Rectal smooth muscle tissue (tissue), 1 donor: ENCODE data around the gene CALML6.
"Not testable (repeated sequence)": the region's sequence is repeated elsewhere in the genome, so short reads cannot be mapped to it uniquely, and the experiment has no call there.

Experiments used
- H3K27ac ChIP-seq: one replicate; pipeline ENCODE4 v1.7.0; 2013; ENCODE audit warnings: low read depth, low read length, inconsistent platforms
- H3K27me3 ChIP-seq: one replicate; pipeline ENCODE4 v1.7.0; 2013; ENCODE audit warnings: low read length; ENCODE audit not compliant: control insufficient read depth, insufficient read depth
- H3K36me3 ChIP-seq: one replicate; pipeline ENCODE4 v1.7.0; 2013; ENCODE audit warnings: low read length; ENCODE audit not compliant: control insufficient read depth, insufficient read depth
- H3K4me1 ChIP-seq: one replicate; pipeline ENCODE4 v1.7.0; 2013; ENCODE audit warnings: low read length; ENCODE audit not compliant: control insufficient read depth, insufficient read depth
- H3K4me3 ChIP-seq: one replicate; pipeline ENCODE4 v1.7.0; 2013; ENCODE audit warnings: low read length
- H3K9ac ChIP-seq: one replicate; pipeline ENCODE4 v1.7.0; 2013; ENCODE audit warnings: low read length

Gene CALML6

GRCh38 chr1:1926346-1926811 lies 11.3 kb downstream of the CALML6 start:
- Histone ChIP-seq H3K9ac (no peak overlapping the region), H3K36me3 (no peaks in the 10 kb centered on the region), H3K4me1 (no peaks in the 10 kb centered on the region), H3K4me3 (no peak overlapping the region), H3K27ac (no peak overlapping the region), H3K27me3 (no peaks in the 10 kb centered on the region)

- Histone ChIP-seq H3K36me3 (no peaks in the 10 kb centered on the region), H3K4me1 (no peaks in the 10 kb centered on the region), H3K4me3 (no peak overlapping the region), H3K27ac (no peak overlapping the region), H3K27me3 (no peaks in the 10 kb centered on the region), H3K9ac (no peak overlapping the region)
Observed at GRCh38 chr1:1926886-1927660, 12.0 kb downstream of the CALML6 start.

GRCh38 chr1:1927751-1928150 lies 12.7 kb downstream of the CALML6 start:
- no peaks in the 10 kb centered on the region for H3K36me3 ChIP-seq
- H3K9ac ChIP-seq: no peak overlapping the region
- H3K4me3 ChIP-seq: no peak overlapping the region
- no peak overlapping the region for H3K27ac ChIP-seq
- H3K4me1 ChIP-seq: no peaks in the 10 kb centered on the region
- no peaks in the 10 kb centered on the region for H3K27me3 ChIP-seq

GRCh38 chr1:1928231-1929101 lies 13.4 kb downstream of the CALML6 start:
- no peak overlapping the region for H3K4me3 ChIP-seq
- H3K27me3 ChIP-seq: no peaks in the 10 kb centered on the region
- no peaks in the 10 kb centered on the region for H3K36me3 ChIP-seq
- no peak overlapping the region for H3K27ac ChIP-seq
- H3K9ac ChIP-seq: no peak overlapping the region
- no peaks in the 10 kb centered on the region for H3K4me1 ChIP-seq

GRCh38 chr1:1929102-1929638 lies 14.1 kb downstream of the CALML6 start:
- no peak overlapping the region for H3K9ac ChIP-seq
- H3K4me1 ChIP-seq: no peaks in the 10 kb centered on the region
- no peak overlapping the region for H3K4me3 ChIP-seq
- no peaks in the 10 kb centered on the region for H3K27me3 ChIP-seq
- H3K27ac ChIP-seq: no peak overlapping the region
- no peaks in the 10 kb centered on the region for H3K36me3 ChIP-seq

- no peaks in the 10 kb centered on the region for H3K4me1 ChIP-seq
- H3K27ac ChIP-seq: no peak overlapping the region
- H3K36me3 ChIP-seq: no peaks in the 10 kb centered on the region
- H3K9ac ChIP-seq: no peak overlapping the region
- no peaks in the 10 kb centered on the region for H3K27me3 ChIP-seq
- no peak overlapping the region for H3K4me3 ChIP-seq
Observed at GRCh38 chr1:1929639-1930545, 14.8 kb downstream of the CALML6 start.

GRCh38 chr1:1934848-1935247 lies 19.8 kb downstream of the CALML6 start:
- not testable (repeated sequence) for H3K4me3 ChIP-seq, H3K36me3 ChIP-seq, H3K4me1 ChIP-seq, H3K27me3 ChIP-seq, H3K9ac ChIP-seq, H3K27ac ChIP-seq

GRCh38 chr1:1937061-1937460 lies 22.0 kb downstream of the CALML6 start:
- Histone ChIP-seq H3K36me3 (no peaks in the 10 kb centered on the region), H3K4me1 (no peaks in the 10 kb centered on the region), H3K9ac (no peak overlapping the region), H3K27ac (no peak overlapping the region), H3K4me3 (no peak overlapping the region), H3K27me3 (no peaks in the 10 kb centered on the region)

GRCh38 chr1:1937549-1938275 lies 22.7 kb downstream of the CALML6 start:
- Histone ChIP-seq H3K4me1 (no peaks in the 10 kb centered on the region), H3K36me3 (no peaks in the 10 kb centered on the region), H3K4me3 (no peak overlapping the region), H3K27ac (no peak overlapping the region), H3K9ac (no peak overlapping the region), H3K27me3 (peaks cover 4% of the 10 kb centered on the region)

- Histone ChIP-seq H3K9ac (no peak overlapping the region), H3K4me3 (no peak overlapping the region), H3K36me3 (no peaks in the 10 kb centered on the region), H3K27me3 (peaks cover 5% of the 10 kb centered on the region), H3K27ac (no peak overlapping the region), H3K4me1 (no peaks in the 10 kb centered on the region)
Observed at GRCh38 chr1:1938276-1938573, 23.2 kb downstream of the CALML6 start.

- Histone ChIP-seq H3K9ac (no peak overlapping the region), H3K4me1 (no peaks in the 10 kb centered on the region), H3K36me3 (no peaks in the 10 kb centered on the region), H3K27me3 (peaks cover 5% of the 10 kb centered on the region), H3K4me3 (no peak overlapping the region), H3K27ac (no peak overlapping the region)
Observed at GRCh38 chr1:1938613-1939295, 23.7 kb downstream of the CALML6 start.
